Stimulated activated CD8-positive, alpha-beta memory T cell treated with anti-CD3 and anti-CD28 coated beads, Interleukin-12 subunit alpha, Interleukin-12 subunit beta, amount 100 ng/mL, for 4 hours (primary cell): ENCODE data around the gene ADCY5.

Source experiments
- DNase-seq: peaks from one replicate; pipeline ENCODE4 v3.0.0-alpha.2; 2020; ENCODE audit warnings: low read depth

The ADCY5 gene

GRCh38 chr3:123386477-123387040 lies 62.3 kb downstream of the ADCY5 start:
- DNase-seq = no peak

GRCh38 chr3:123385981-123386380 lies 62.9 kb downstream of the ADCY5 start:
- no peak for DNase-seq

DNA sequence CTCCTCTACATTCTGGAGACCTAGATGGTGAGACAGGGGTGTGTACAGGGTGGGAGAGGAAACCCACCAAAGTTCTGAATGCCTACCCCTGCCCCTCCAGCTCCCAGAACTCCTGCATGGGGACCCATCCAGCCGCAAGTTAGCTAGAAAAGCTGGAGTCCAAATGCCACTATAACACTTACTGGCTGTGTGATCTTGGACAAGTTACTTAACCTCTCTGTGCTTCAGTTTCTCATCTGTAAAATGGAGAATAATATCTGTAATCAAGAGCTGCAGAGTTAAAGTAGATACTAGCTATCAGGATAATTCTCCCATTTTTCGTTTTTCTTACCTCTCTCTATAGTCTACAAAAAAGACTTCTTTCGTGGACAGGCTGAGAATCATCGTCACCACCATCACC lies 63.4 kb downstream of the ADCY5 start:
- DNase-seq = no peak

GRCh38 chr3:123385001-123385401 lies 63.9 kb downstream of the ADCY5 start:
- no peak for DNase-seq

DNA sequence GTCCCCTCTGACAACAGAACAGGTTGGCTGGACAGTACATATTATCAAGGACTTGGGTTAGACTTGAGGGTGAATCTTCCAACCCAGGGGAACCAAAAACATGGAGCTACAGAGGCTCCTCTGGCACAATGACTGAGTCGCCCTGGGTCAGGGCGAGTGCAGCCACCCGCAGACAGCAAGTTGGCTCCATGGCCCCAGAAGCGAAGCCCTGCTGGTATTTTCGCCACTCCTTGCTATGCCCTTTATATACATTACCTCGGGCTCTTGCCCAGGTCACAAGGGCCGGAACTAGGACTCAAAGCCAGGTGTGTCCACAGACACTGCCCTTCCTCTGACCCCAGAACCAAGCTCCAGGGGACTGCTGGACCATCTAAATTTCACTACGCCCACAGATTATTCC lies 64.6 kb downstream of the ADCY5 start:
- DNase-seq = no peak

DNA sequence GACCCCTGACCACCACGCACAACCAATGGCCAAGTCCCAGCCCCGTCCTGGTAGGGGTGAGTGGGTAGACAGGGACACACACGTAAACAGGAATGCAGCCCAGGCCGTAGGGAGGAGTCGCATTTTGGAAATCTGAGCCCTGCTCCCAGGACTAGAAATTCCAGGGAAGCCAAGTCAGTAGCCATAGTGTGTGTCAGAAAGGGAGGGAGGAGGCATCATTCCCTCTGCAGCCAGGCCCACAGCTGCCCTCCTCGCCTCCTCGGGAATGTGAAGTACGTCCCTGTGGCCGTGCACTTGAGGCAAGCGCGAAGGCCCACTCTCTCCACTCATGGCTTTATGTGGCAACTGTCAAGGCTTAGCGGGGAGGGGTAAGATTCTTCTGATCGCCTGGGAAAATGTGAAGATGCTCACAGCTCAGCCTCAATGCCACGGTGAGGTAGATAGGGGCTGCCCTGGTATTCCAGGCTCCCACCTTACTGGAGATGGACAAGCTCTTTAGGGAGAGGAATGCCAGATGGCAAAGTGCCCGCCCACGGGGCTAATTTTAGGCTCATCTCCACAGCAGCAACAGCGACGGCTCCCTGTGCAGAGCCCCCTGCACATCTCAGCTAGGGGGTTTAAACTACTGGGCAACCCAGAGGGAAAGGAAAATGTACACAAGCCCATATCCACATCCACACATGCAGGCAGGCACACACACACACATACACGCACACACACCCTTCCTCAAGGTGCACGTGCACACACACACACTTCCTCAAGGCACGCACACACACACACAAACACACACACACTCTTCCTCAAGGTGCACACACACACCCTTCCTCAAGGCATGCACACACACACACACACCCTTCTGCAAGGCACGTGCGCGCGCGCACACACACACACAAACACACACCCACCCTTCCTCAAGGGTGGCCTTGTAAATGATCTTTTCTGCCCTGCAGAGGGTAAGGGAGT lies 65.5 kb downstream of the ADCY5 start:
- no peak for DNase-seq

GRCh38 chr3:123380261-123380660 lies 68.6 kb downstream of the ADCY5 start:
- DNase-seq = no peak

DNA sequence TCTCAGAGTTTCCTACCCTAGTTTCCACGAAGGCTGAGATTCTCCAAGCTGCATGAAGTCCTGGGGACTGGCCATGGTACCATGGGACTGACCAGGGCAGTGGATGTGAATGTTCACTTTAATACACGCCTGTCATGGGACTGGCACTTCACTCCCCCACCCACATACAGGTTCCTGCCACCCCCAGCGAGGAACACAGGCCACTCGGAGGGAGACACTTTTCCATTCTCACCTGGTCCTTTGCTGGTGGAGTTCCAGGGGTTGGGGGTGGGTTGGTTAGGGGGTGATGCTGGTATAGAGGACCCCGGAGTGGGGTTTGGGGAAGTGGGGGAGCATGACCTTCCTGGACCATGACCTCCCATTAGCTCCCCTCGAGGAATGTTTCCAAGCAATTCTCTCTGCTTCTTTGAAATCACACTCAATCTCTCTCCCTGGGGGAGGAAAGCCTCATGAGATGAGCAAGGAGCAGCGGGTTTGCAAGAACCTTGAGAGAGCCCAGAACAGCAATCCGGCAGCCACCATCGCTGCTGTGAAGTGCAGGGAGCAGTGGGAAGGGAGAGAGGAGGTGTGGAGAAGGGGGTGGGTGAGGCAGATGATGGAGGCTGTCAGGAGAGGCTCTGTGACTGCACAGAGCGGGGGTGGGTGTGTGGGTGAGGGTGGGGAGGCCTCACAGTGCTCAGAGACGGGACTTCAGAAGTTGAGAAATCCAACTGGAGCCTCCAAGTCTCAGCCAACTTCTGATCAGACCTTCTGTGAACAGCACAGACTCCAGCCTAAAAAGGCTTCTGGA lies 69.7 kb downstream of the ADCY5 start:
- no peak for DNase-seq

- DNase-seq = no peak
Observed at GRCh38 chr3:123378409-123378915, 70.4 kb downstream of the ADCY5 start.

GRCh38 chr3:123377243-123377740 lies 71.6 kb downstream of the ADCY5 start:
- DNase-seq = no peak

DNA sequence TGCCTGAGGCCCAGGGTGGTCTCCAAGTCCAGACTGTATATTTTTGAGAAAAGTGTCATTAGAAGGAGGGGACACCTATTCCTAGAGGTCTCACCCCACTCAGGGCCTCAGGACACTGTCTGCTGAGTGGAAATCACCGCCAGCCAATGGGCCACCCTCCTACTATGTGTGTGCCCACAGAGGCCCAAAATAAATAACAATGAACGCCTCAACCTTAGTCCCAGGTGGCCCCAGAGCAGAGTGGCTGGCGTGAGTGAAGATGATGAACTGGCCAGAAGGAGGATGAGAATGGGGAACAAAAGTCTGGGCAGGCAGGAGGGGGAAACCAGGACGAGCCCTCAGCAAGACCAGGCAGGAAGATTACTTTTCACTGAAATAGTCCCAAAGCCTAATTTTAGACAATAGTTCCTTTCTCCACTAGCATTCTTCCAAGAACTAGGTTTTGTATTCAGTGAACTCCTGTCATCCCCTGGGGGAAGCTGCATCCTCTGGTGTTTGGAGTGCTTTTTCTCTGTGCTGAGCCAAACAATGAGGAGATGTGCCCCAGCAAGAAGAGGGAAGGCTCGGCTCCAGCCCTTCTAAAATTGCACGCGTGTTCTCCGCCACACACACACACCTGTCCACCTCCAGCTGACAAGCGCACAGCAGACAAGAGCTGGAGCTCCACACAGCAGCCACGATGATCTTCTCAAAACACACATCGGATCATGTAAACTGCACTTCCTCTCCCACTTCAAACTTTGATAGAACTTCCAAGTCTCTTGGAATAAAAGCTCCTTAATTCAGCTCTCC lies 72.2 kb downstream of the ADCY5 start:
- DNase-seq = no peak

DNA sequence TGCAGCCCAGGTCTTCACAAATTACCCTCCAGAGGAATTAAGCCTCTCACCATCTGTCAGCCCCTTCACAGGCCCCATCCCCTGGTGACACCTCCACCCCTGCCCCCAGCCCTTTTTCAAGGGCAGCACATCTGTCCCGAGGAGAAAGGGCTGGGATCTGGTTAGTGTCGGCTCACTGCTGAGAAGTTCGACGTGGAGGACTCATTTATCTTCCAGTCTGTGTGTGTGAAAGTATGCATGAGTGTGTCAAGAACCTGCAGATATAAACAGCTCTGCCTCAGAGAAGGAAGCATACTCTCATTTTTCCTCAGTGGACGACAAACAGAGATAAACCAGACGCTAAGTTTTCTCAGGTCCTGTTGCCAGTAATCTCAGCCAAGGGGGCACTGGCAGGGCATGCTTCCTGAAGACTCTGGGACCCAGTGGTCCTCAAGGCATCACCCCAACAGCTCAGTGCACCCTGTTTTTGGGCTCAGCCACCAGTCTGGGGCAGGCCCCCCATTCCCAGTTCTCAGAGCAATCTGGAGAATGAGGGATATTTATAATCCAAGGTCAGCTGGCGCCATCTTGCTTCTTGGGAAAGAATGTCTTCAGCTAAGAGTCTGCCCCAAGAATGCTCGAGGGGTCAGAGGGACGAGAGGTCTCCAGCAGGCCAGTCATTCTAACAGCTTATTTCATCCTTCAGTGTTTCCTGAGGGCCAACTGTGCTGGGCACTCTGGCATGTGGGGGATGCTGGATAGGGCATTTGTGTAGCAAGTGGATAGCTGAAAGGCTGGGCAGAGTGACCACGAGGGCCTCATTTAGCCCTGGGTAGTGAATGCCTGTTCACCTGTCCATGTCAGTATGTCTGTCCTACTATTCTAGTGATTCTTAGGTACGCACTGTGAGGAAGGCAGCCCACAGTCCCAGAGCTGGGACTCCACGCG lies 73.6 kb downstream of the ADCY5 start:
- DNase-seq = no peak

- no peak for DNase-seq
Observed at GRCh38 chr3:123374016-123374415, 74.9 kb downstream of the ADCY5 start.

DNA sequence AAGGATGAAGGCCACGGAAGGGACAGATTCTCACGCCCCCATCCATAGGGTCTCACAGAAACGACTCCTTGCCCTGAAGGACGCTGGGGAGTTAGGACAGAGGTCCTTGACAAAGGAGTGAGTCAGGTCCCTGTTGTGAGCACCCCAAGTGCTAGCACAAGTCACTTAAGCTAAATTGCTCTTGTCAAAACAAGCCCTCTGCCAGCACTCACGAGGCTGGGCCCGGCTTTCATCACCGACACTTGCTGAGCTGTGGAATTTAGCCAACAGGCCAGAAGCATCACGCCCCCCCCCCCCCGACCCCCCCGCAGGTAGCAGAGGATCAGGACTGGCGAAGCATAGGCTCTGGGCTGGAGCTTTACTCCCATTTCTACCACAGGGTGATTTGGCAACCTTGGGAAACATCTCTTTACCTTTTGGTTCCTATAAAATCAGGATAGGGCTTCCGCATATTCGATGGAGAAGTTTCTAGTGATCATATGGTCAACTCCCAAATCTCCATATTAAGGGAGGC lies 75.4 kb downstream of the ADCY5 start:
- no peak for DNase-seq

DNA sequence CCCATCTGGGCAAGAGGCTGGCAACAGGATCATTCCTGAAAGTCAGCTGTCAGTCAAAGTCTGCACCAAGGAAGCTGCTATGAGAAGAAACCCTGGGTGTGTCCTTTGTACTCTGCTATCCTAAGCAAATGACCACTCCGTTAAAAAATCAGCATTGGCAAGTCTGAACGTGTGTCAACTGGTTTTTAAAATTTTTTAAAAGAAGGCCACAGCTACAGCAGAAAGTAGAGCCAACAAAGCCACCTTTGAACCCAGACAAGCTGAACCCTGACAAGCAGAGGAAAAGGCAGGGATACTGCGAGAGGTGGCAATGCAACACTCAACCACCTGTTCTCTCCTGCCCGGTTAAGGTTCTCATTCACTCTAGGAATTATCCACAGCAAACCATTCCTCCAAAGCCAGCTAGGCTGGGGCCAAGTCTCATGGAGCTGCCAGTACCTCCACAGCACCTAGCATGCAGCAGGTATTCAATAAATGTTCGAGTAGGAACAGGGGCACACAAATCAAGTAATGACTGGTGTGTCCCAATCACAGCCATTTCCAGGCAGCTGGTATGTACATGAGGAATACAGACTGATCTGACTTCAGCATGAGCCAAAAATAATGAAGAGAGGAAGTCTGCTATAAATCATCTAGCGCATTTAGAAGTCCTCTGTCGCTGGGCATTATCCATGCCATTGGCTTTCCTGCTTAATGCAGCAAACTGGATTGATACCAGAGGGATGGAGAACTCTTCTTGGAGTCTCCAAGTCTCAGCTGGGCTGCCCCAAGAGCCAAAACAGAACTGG lies 76.0 kb downstream of the ADCY5 start:
- DNase-seq = no peak

DNA sequence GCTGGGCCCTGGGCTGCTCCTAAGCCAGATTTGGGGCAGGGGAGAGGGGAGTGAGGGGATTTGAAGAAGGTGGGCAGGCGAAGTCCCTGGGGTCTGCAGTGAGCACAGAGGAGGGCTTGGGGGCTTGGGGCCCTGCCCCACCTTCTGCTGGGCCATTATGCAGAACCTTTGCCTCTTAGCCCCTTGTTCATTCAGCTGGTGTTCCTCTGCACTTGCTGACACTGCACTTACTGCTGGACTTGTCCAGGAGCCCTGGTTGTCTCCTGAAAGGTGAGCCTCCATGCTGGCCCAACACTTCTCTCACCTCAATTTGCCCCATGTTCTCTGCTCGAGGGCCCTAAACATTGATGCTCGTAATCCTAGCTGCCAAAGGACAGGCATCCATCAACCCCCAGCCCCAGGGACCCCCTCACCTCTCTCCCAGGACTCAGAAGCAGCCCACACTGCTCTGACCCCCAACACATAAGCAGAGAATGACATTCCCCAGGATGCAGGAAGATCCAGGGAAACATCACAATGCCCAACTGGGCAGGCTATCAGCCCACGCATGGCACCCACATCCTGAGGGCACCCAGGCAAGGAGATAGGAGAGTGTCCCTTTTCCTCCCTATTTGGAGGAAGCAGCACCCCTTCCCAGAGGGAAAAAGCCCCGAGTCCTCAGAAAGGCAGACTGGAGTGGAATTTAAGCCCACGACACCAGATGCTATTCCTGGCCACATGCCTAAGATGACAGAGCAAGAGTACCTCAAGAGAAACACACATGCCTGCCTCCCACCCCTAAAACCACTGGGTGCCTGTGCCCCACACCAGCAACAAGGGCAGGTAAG lies 76.8 kb downstream of the ADCY5 start:
- no peak for DNase-seq

- no peak for DNase-seq
Observed at GRCh38 chr3:123371426-123371825, 77.5 kb downstream of the ADCY5 start.

GRCh38 chr3:123370819-123371218 lies 78.1 kb downstream of the ADCY5 start:
- DNase-seq = no peak
